Measurements from ENCODE around the gene UCKL1.
"Not testable (repeated sequence)": the region's sequence is repeated elsewhere in the genome, so short reads cannot be mapped to it uniquely, and the experiment has no call there.

Gene UCKL1

GRCh38 chr20:63942969-63943807 is 13.0 kb downstream of the UCKL1 start:
- DNase-seq, result no peak

GRCh38 chr20:63942250-63942951 is 13.8 kb downstream of the UCKL1 start:
- peak; percentile 51 for DNase-seq

GRCh38 chr20:63941282-63942081 is 14.7 kb downstream of the UCKL1 start:
- DNase-seq, result peak; percentile 64

- DNase-seq, result no peak
Observed at GRCh38 chr20:63940472-63941266, 15.5 kb downstream of the UCKL1 start.

- no peak for DNase-seq
Observed at GRCh38 chr20:63940071-63940471, 16.1 kb downstream of the UCKL1 start.

GRCh38 chr20:63939061-63939935 is 16.9 kb downstream of the UCKL1 start:
- DNase-seq, result no peak

- DNase-seq, result no peak
Observed at GRCh38 chr20:63937596-63937995, 18.6 kb downstream of the UCKL1 start.

- no peak for DNase-seq
Observed at GRCh38 chr20:63935447-63935846, 20.8 kb downstream of the UCKL1 start.

GRCh38 chr20:63934271-63935068 is 21.7 kb downstream of the UCKL1 start:
- no peak for DNase-seq

- DNase-seq, result no peak
Observed at GRCh38 chr20:63933646-63934045, 22.6 kb downstream of the UCKL1 start.

GRCh38 chr20:63932606-63933160 is 23.5 kb downstream of the UCKL1 start:
- DNase-seq, result no peak

GRCh38 chr20:63931735-63932134 is 24.5 kb downstream of the UCKL1 start:
- DNase-seq, result no peak

- no peak for DNase-seq
Observed at GRCh38 chr20:63930971-63931553, 25.2 kb downstream of the UCKL1 start.

GRCh38 chr20:63929473-63929883 is 26.7 kb downstream of the UCKL1 start:
- DNase-seq, result not testable (repeated sequence)

- DNase-seq, result no peak
Observed at GRCh38 chr20:63929071-63929470, 27.1 kb downstream of the UCKL1 start.

GRCh38 chr20:63926298-63926697 is 29.9 kb downstream of the UCKL1 start:
- DNase-seq, result no peak

- no peak for DNase-seq
Observed at GRCh38 chr20:63924241-63924640, 32.0 kb downstream of the UCKL1 start.

- no peak for DNase-seq
Observed at GRCh38 chr20:63923651-63924050, 32.6 kb downstream of the UCKL1 start.

GRCh38 chr20:63920226-63920625 is 36.0 kb downstream of the UCKL1 start:
- DNase-seq, result no peak

- no peak for DNase-seq
Observed at GRCh38 chr20:63919130-63919529, 37.1 kb downstream of the UCKL1 start.

Measured in activated naive CD4-positive, alpha-beta T cell treated with Interleukin-2 at 50 U/mL for 16 hours (primary cell).